Lower lobe of right lung (tissue), 2 donors: ENCODE results near the gene VPS26A. TPM values are rescaled to one million over a fixed set of nuclear protein-coding genes. Genes with fewer than 3 reads are reported as not detected.

Source experiments
- ATAC-seq, 2 donors: fragments of 200-7000 bp; cut with Tn5 transposase; one replicate each; pipeline ENCODE4 v1.9.1; 2020 to 2022; ENCODE audit warnings: mild to moderate bottlenecking in 2 of 2, moderate library complexity in 2 of 2
- DNase-seq: peaks from one replicate; pipeline ENCODE4 v3.0.0-alpha.2; 2020
- H3K27ac ChIP-seq: fragments of 200-600 bp; one replicate; pipeline ENCODE4 v1.8.0; 2022
- H3K27me3 ChIP-seq: fragments of 200-600 bp; one replicate; pipeline ENCODE4 v1.8.0; 2022; ENCODE audit warnings: low read depth
- H3K36me3 ChIP-seq: fragments of 200-600 bp; one replicate; pipeline ENCODE4 v1.8.0; 2022; ENCODE audit warnings: mild to moderate bottlenecking
- H3K4me1 ChIP-seq: fragments of 200-600 bp; one replicate; pipeline ENCODE4 v1.8.0; 2022
- H3K4me3 ChIP-seq: fragments of 200-600 bp; one replicate; pipeline ENCODE4 v1.8.0; 2022; ENCODE audit warnings: mild to moderate bottlenecking
- H3K9me3 ChIP-seq: fragments of 200-600 bp; one replicate; pipeline ENCODE4 v1.8.0; 2022
- intact Hi-C: fragments of 100-400 bp; cut with DNase I; formaldehyde crosslinking; loops from one replicate; pipeline ENCODE4 v1.11.0; 2022
- total RNA-seq: library from RNA; stranded (reverse); fragmentation: NEBNext Ultra II Directional; extraction: Animal tissue kit (Norgen Biotek cat#: 25700); gene quantifications from one replicate; pipeline ENCODE4 v1.2.1, GENCODE V29; 2021
- TF ChIP-seq, protein P1 (sequence below): fragments of 200-600 bp; IDR thresholded peaks from one replicate; pipeline ENCODE4 v1.8.0; 2022; ENCODE audit warnings: antibody characterized with exemption, mild to moderate bottlenecking
- donor health status: DM: no; HTN: yes; CAD: no; lungs with severe emphysema.

Gene VPS26A
- total RNA-seq, 1 donor from 2014 or later, result 51.2 TPM

DNA sequence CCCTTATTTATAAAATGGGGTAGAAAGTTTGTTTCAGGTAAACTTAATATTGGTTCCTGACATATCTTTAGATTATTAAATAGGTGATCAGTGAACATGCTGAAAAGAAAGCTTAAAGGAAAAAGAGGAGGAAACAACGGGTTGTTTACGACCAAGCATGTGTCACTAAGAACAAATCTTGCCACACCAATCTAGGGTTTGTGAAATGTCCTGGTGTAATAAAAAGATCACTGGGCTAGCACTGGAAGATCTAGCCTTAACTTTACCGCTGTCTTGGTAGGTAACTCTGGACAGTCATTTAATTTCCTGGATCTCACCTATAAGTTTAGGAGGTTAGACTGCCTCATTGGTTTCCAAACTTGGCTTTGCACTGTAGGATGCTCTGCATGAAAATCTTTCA lies 19.0 kb downstream of the VPS26A start:
- TF ChIP-seq, protein P1, sequence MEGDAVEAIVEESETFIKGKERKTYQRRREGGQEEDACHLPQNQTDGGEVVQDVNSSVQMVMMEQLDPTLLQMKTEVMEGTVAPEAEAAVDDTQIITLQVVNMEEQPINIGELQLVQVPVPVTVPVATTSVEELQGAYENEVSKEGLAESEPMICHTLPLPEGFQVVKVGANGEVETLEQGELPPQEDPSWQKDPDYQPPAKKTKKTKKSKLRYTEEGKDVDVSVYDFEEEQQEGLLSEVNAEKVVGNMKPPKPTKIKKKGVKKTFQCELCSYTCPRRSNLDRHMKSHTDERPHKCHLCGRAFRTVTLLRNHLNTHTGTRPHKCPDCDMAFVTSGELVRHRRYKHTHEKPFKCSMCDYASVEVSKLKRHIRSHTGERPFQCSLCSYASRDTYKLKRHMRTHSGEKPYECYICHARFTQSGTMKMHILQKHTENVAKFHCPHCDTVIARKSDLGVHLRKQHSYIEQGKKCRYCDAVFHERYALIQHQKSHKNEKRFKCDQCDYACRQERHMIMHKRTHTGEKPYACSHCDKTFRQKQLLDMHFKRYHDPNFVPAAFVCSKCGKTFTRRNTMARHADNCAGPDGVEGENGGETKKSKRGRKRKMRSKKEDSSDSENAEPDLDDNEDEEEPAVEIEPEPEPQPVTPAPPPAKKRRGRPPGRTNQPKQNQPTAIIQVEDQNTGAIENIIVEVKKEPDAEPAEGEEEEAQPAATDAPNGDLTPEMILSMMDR, result no peak

DNA sequence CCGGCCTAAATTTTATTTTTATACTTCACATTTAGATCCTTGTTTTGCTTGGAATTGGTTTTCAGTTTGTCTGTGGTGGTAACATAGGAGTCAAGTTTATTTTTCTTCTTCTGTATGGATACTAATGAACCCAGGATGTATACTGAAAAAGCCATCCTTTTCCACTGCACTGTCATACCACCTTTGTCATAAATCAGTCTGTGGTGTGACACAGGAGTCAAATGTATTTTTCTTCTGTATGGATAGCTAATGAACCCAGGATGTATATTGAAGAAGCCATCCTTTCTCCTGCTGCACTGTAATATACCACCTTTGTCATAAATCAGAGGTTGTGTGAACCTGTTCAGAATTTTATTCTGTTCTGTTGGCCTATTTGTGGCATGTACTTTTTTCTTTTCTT lies 21.4 kb downstream of the VPS26A start:
- TF ChIP-seq, protein P1, result no peak
- DNase-seq (no peak), ATAC-seq (no peak)
- Histone ChIP-seq H3K36me3 (no peaks in the 10 kb centered on the region), H3K9me3 (no peaks in the 10 kb centered on the region), H3K27me3 (no peaks in the 10 kb centered on the region), H3K4me1 (peaks cover 11% of the 10 kb centered on the region), H3K27ac (no peak overlapping the region), H3K4me3 (no peak overlapping the region)
- intact Hi-C loops, result no loop called here

More for the DNA sequence above, 19.0 kb downstream of the VPS26A start:
- no peak for ATAC-seq
- Histone ChIP-seq H3K4me3 (no peak overlapping the region), H3K36me3 (peaks cover 2% of the 10 kb centered on the region), H3K4me1 (peaks cover 11% of the 10 kb centered on the region), H3K9me3 (no peaks in the 10 kb centered on the region), H3K27ac (no peak overlapping the region), H3K27me3 (no peaks in the 10 kb centered on the region)
- intact Hi-C loops, result no loop called here
- no peak for DNase-seq

DNA sequence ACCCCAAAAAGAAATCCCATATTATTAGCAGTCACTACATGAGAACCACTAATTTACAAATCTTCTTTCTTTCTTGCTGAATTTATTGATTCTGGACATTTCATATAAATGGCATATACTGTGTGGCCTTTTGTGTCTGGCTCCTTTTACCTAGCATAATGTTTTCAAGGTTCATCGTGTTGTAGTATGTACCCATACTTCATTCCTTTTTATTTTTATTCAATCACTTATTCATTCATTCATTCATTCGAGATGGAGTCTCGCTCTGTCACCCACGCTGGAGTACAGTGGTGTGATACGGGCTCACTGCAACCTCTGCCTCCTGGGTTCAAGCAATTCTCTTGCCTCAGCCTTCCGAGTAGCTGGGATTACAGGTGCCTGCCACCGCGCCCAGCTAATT lies 21.9 kb downstream of the VPS26A start:
- intact Hi-C loops, result no loop called here
- ATAC-seq (no peak), DNase-seq (no peak)
- no peak overlapping the region for H3K4me3 ChIP-seq
- peaks cover 11% of the 10 kb centered on the region for H3K4me1 ChIP-seq
- no peaks in the 10 kb centered on the region for H3K36me3 ChIP-seq
- H3K27ac ChIP-seq, result no peak overlapping the region
- no peaks in the 10 kb centered on the region for H3K27me3 ChIP-seq
- no peaks in the 10 kb centered on the region for H3K9me3 ChIP-seq
- TF ChIP-seq, protein P1, result no peak

DNA sequence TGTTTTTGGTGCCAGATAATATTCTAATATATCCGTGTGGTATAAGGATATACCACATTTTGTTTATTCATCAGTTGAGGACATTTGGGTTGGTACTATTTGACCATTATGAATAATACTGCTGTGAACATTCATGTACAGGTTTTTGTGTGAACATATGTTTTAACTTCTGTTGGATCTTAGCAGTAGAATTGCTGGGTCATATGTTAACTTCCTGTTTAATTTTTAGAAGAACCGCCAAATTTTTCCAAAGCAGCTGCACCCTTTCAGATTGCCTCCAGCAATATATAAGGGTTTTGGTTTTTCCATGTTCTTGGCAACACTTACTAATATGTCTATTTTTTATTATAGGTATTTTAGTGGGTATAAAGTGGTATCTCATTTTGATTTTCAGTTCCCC lies 22.8 kb downstream of the VPS26A start:
- Histone ChIP-seq H3K4me3 (no peak overlapping the region), H3K9me3 (no peaks in the 10 kb centered on the region), H3K27me3 (no peaks in the 10 kb centered on the region), H3K4me1 (peaks cover 11% of the 10 kb centered on the region), H3K27ac (no peak overlapping the region), H3K36me3 (no peaks in the 10 kb centered on the region)
- TF ChIP-seq, protein P1, result no peak
- intact Hi-C loops, result no loop called here
- ATAC-seq (no peak), DNase-seq (no peak)

DNA sequence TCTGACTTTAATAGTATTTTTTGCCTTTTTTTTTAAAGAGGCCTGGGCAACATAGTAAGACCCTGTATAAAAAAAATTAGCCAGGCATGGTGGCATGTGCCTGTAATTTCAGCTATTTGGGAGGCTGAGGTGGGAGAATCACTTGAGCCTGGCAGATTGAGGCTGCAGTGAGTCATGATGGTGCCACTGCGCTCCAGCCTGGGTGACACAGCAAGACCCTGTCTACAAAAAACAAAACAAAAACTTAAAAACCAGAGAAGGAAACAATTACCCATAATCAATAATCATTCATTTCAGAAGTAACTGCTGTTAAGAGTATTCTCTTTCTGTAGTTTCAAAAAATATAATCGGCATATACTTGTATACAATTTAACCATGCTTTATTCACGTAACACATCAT lies 28.0 kb downstream of the VPS26A start:
- no peaks in the 10 kb centered on the region for H3K27me3 ChIP-seq
- H3K9me3 ChIP-seq, result no peaks in the 10 kb centered on the region
- ATAC-seq, result no peak
- H3K27ac ChIP-seq, result no peak overlapping the region
- H3K4me3 ChIP-seq, result no peak overlapping the region
- intact Hi-C loops, result no loop called here
- peaks cover 8% of the 10 kb centered on the region for H3K4me1 ChIP-seq
- no peak for DNase-seq
- H3K36me3 ChIP-seq, result peaks cover 2% of the 10 kb centered on the region
- TF ChIP-seq, protein P1, result no peak

DNA sequence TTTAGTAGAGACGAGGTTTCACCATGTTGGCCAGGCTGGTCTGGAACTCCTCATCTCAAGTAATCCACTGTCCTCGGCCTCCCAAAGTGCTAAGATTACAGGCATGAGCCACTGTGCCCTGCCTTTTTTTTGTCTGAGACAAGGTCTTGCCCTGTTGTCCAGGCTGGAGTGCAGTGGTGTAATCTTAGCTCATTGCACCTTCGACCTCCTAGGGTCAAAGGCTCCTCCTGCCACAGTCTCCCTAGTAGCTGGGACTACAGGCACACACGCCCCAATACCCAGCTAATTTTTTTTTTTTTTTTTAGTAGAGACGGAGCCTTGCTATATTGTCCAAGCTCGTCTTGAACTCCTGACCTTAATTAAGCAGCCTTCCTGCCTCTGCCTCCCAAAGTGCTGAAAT lies 29.2 kb downstream of the VPS26A start:
- peaks cover 15% of the 10 kb centered on the region for H3K36me3 ChIP-seq
- no peaks in the 10 kb centered on the region for H3K9me3 ChIP-seq
- no peaks in the 10 kb centered on the region for H3K4me1 ChIP-seq
- no peak overlapping the region for H3K27ac ChIP-seq
- no peak overlapping the region for H3K4me3 ChIP-seq
- no peak for ATAC-seq
- H3K27me3 ChIP-seq, result no peaks in the 10 kb centered on the region
- DNase-seq, result no peak
- TF ChIP-seq, protein P1, result no peak
- intact Hi-C loops, result no loop called here
